ENCODE data around the gene SOX6.

SOX6 gene

GRCh38 chr11:16278273-16278672 is 78.1 kb downstream of the SOX6 start:
- no peak for DNase-seq
- no peaks in the 10 kb centered on the region for H3K36me3 ChIP-seq
- no peaks in the 10 kb centered on the region for H3K27me3 ChIP-seq
- H3K4me3 ChIP-seq, result no peak overlapping the region
- no peaks in the 10 kb centered on the region for H3K9me3 ChIP-seq
- no peak for TF ChIP-seq CTCF (IDR thresholded peaks at IDR 0.05)
- H3K27ac ChIP-seq, result no peak overlapping the region
- H3K4me1 ChIP-seq, result no peaks in the 10 kb centered on the region
- intact Hi-C loops (cut with DNase I; ENCODE audit: low total_unique reads), result no loop called here

GRCh38 chr11:16276251-16276650 is 80.1 kb downstream of the SOX6 start:
- H3K4me1 ChIP-seq, result no peaks in the 10 kb centered on the region
- H3K36me3 ChIP-seq, result no peaks in the 10 kb centered on the region
- no peaks in the 10 kb centered on the region for H3K27me3 ChIP-seq
- H3K4me3 ChIP-seq, result no peak overlapping the region
- no peak for TF ChIP-seq CTCF (IDR thresholded peaks at IDR 0.05)
- DNase-seq, result no peak
- no peak overlapping the region for H3K27ac ChIP-seq
- H3K9me3 ChIP-seq, result no peaks in the 10 kb centered on the region
- intact Hi-C loops (cut with DNase I; ENCODE audit: low total_unique reads), result no loop called here

GRCh38 chr11:16271258-16271657 is 85.1 kb downstream of the SOX6 start:
- no peak for TF ChIP-seq CTCF (IDR thresholded peaks at IDR 0.05)
- intact Hi-C loops (cut with DNase I; ENCODE audit: low total_unique reads), result no loop called here
- no peaks in the 10 kb centered on the region for H3K9me3 ChIP-seq

GRCh38 chr11:16266021-16266420 is 90.3 kb downstream of the SOX6 start:
- H3K36me3 ChIP-seq, result no peaks in the 10 kb centered on the region
- H3K4me1 ChIP-seq, result peaks cover 0 to 5% (median 0%) of the 10 kb centered on the region in 4 donors
- no peak for TF ChIP-seq CTCF (IDR thresholded peaks at IDR 0.05)
- H3K27me3 ChIP-seq, result no peaks in the 10 kb centered on the region
- no peak overlapping the region for H3K27ac ChIP-seq
- no peaks in the 10 kb centered on the region for H3K9me3 ChIP-seq
- intact Hi-C loops (cut with DNase I; ENCODE audit: low total_unique reads), result no loop called here
- no peak for DNase-seq
- no peak overlapping the region for H3K4me3 ChIP-seq

More at GRCh38 chr11:16271258-16271657, 85.1 kb downstream of the SOX6 start:
- Histone ChIP-seq H3K27ac (no peak overlapping the region), H3K36me3 (no peaks in the 10 kb centered on the region), H3K27me3 (no peaks in the 10 kb centered on the region), H3K4me3 (no peak overlapping the region), H3K4me1 (no peaks in the 10 kb centered on the region)
- DNase-seq, result no peak

- DNase-seq, result no peak
- Histone ChIP-seq H3K27me3 (no peaks in the 10 kb centered on the region), H3K36me3 (no peaks in the 10 kb centered on the region), H3K4me3 (no peak overlapping the region), H3K9me3 (no peaks in the 10 kb centered on the region), H3K4me1 (peaks cover 0 to 5% (median 0%) of the 10 kb centered on the region in 4 donors), H3K27ac (no peak overlapping the region)
- no peak for TF ChIP-seq CTCF (IDR thresholded peaks at IDR 0.05)
- intact Hi-C loops (cut with DNase I; ENCODE audit: low total_unique reads), result no loop called here
Observed at GRCh38 chr11:16265022-16265421, 91.3 kb downstream of the SOX6 start.

GRCh38 chr11:16262645-16262955 is 93.7 kb downstream of the SOX6 start:
- intact Hi-C loops (cut with DNase I; ENCODE audit: low total_unique reads), result no loop called here

More at GRCh38 chr11:16262645-16262955, 93.7 kb downstream of the SOX6 start:
- peaks cover 0 to 5% (median 0%) of the 10 kb centered on the region in 4 donors for H3K4me1 ChIP-seq
- no peak overlapping the region for H3K27ac ChIP-seq
- H3K9me3 ChIP-seq, result no peaks in the 10 kb centered on the region
- no peaks in the 10 kb centered on the region for H3K36me3 ChIP-seq
- DNase-seq, result no peak
- no peak overlapping the region for H3K4me3 ChIP-seq
- TF ChIP-seq CTCF (IDR thresholded peaks at IDR 0.05), result no peak
- H3K27me3 ChIP-seq, result no peaks in the 10 kb centered on the region

Data from tibial artery (tissue), 4 donors.